Left renal cortex interstitium (tissue), 4 donors: ENCODE data around the gene SPTAN1. TPM values are rescaled to one million over a fixed set of nuclear protein-coding genes. Genes with fewer than 3 reads are reported as not detected.
"Not testable (repeated sequence)": the region's sequence is repeated elsewhere in the genome, so short reads cannot be mapped to it uniquely, and the experiment has no call there.

Source experiments
- DNase-seq, 4 donors: peaks; one replicate each; pipeline ENCODE4 v3.0.0-alpha.2; 2013; ENCODE audit warnings: low read depth in 4 of 4, low spot score in 2 of 4, missing footprints in 1 of 4
- polyA plus RNA-seq, 4 donors: library from polyadenylated mRNA; unstranded; fragments of 120-200 nt; gene quantifications; one replicate each; pipeline ENCODE4 v1.2.1, GENCODE V29; 2013; ENCODE audit not compliant: insufficient read length in 4 of 4

SPTAN1 gene
- polyA plus RNA-seq = 100 to 1,000 TPM; 286 to 440 (median 375) TPM

DNA sequence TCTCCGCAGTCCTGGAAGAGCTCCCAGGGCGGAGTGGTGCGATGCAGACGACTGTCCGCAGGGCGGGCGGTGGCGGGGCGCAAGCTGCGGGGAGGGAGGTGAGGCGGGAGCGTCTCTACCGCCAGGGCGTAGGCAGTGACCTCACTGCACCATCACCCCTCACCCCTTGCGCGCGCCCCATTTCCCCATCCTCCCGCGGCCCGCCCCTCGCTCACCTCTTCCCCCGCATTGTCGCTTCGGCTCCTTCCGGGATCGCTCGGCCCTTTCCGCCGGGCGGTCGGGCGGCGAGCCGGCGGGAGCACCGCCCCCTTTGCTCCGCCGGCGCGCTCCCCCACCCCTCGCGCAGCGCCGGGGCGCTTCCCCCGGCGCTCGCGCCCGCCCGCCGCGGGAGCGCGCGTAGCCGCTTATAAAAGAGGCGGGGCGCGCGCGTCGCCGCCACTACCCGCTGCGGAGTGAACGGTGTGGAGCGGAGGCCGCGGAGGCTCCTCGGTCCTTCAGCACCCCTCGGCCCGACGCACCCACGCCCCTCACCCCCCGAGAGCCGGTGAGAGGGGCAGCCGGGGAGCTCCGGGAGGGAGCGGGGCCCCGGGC is at the start of gene SPTAN1:
SPTAN1 (plus strand) TSS at position 435 of the 591 bp plus-strand sequence. CDS start 14,154 bp downstream, outside the sequence.
- DNase-seq = peak in 3 of 4 donors; percentile 60 to 84 (median 82)

DNA sequence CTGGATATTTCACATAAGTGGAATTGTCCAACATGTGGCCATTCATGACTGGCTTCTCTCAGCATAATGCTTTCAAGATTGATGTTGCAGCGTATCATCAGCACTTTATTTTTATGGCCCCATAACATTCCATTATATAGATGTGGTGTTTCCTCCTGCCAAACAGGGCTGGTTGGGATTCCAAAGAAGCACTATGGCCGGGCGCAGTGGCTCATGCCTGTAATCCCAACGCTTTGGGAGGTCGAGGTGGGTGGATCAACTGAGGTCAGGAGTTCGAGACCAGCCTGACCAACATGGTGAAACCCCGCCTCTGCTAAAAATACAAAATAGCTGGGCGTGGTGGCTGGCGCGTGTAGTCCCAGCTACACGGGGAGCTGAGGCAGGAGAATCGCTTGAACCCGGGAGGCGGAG is 49.0 kb upstream of the SPTAN1 start:
- not testable (repeated sequence) for DNase-seq

DNA sequence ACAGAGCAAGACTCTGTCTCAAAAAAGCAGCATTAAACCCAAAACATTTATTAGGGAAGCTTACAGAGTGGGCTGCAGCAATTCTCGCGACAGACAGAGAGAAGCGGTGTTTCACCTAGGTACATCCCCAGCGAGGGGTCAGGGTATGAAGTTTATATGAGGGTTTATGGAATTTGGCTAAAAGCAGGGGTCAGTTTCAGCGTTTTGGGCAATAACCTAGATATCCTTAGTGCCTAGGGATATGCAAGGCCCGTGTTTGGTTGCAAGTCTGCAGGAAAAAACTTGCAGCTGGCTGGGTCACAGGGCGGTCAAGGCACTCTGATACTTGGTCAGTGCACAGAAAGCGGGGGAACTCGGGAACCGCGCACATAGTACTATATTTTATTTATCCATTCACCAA is 48.5 kb upstream of the SPTAN1 start:
- peak in 1 of 4 donors; percentile 28 for DNase-seq

DNA sequence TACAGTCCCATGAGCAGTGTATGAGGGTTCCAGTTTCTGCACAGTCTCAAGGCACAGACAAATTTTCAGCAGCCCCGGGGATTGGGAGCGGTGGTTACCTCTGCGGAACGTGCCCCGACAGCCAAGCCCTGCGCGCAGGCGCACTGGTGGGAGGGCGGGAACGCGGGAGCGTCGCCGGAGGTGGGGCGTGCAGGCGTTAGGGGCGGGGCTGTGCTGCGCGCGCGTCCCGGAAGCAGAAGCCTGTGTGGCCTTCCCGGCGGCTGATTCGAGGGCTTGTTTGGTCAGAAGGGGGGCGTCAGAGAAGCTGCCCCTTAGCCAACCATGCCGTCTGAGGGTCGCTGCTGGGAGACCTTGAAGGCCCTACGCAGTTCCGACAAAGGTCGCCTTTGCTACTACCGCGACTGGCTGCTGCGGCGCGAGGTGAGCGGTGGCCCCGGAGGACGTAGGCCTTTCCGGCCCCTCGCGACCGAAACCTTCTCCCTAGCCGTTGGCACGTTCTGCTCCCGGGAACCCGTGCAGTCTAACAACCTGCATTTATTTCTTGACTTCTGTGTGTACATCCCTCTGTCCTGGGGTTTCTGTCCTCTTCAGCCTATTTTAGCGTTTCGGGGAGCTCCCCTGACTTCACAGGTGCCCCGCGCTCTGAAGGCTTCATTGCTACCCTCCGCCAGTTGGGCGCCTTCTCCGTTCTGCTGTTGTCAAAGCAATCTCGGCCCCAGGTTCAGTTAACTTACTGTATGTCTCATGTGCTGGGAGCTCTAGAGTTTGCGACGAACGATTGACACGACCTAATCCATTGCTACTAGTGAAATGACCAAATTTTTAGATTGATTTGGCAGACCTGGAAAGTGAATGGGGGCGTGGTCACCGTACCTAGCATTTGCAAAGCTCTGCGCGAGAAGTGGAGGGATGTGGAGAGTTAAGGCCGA is 47.6 kb upstream of the SPTAN1 start, which contains the start of gene GLE1:
GLE1 (plus strand) TSS at position 235 of the 929 bp plus-strand sequence; CDS start at position 322, 87 bp downstream.
- peak; percentile 67 to 90 (median 87) for DNase-seq

DNA sequence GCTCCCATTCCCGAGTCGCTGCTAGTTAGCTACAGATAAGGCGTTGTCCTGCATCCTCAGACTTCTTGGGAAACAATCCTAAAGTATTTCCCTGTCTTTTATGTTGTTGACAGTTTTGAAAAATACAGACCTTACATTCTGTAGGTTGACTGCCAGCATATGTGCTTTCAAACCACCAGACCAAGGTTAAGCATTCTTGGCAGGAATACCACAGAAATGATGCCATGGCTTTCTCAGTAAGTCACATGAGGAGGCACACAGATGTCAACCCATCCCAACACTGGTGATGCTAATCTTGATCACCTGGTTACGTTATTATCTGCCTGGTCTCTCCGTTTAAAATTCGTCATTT is 47.0 kb upstream of the SPTAN1 start:
- DNase-seq = no peak

DNA sequence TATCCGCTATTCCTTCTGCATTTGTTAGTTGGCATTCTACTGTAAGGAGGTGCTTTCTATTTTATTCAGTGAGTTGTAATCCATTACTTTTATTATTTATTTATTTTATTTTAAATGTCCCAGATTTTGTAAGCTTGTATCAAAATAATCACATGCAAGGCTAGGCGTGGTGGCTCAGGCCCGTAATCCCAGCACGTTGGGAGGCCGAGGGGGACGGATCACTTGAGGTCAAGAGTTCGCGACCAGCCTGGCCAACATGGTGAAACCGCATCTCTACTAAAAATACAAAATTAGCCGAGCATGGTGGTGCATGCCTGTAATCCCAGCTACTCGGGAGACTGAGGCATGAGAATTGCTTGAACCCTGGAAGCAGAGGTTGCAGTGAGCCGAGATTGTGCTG is 46.5 kb upstream of the SPTAN1 start:
- not testable (repeated sequence) for DNase-seq

DNA sequence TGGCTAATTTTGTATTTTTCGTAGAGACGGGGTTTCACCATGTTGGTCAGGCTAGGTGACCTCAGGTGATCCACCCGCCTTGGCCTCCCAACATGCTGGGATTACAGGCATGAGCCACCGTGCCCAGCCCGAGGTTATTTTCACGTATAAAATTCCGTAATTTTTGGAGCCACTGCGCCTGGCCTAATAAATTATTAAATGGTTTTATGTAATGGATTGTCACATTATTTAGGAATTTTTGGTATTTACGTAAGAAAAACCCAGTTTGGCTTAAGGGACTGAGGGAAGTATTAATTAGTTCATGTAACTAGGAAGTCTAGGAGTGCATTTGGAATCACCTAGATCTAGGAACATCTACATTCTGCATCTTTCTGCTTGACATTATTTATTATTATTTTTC is 39.6 kb upstream of the SPTAN1 start:
- DNase-seq = no peak

DNA sequence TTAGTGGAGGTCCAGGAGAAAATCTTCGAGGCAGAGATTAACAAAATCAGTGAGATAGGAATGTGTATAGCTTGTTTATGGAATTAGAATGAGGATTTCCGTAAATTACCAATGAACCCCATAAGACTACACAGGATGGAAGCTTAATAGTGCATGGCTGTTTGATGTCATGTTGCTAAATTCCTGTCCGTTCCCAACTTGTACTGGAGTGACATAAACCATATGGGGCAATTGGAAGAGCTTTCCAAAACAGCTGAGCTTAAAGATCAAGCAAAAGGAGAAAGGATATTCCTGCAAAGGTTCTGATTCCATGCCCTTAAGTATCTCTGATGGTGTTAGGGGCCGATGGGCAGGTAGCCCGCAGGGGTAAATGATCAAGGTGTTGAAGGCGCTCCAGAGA is 30.4 kb upstream of the SPTAN1 start:
- DNase-seq = peak in 2 of 4 donors; percentile 21

DNA sequence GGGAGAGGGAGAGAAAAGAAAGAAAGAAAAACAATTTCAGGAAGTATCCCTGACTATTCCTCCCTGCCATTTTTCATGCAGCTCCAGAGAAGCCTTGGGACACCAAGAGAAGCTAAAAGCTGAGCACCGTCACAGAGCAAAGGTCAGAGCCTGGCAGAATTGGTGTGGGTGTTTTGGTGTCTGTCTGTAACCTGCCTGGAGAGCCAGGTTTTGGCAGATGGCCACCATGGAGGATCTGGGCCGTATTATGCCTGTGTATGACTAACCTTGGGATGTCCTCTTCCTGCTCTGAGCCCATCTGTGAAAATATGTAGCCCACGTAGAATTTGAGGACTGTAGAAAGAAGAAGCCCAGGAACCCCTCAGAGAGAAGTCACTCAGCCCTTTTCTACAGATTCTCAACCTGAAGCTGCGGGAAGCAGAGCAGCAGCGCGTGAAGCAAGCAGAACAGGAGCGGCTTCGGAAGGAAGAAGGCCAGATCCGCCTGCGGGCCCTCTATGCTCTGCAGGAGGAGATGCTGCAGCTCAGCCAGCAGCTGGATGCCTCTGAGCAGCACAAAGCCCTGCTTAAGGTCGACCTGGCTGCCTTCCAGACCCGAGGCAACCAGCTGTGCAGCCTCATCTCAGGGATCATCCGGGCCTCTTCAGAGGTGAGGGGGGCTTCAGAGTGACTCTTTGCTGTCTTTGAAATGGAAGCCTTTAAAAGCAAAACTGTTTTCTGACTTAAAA is 29.0 kb upstream of the SPTAN1 start:
- peak in 3 of 4 donors; percentile 23 to 39 (median 26) for DNase-seq

DNA sequence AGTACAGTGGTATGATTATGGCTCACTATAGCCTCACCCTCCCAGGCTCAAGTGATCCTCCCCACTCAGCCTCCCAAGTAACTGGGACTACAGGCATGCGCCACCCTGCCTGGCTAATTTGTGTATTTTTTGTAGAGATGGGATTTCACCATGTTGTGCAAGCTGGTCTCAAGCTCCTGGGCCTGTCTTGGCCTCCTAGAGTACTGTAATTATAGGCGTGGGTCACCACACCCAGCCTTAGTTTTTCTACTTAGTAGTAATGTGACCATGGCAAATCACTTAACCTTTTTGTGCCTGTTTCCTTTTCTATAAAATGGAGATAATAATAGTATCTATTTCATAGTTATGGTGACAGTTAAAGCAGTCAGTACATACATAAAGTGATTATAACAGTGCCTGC is 25.7 kb upstream of the SPTAN1 start:
- DNase-seq = no peak

DNA sequence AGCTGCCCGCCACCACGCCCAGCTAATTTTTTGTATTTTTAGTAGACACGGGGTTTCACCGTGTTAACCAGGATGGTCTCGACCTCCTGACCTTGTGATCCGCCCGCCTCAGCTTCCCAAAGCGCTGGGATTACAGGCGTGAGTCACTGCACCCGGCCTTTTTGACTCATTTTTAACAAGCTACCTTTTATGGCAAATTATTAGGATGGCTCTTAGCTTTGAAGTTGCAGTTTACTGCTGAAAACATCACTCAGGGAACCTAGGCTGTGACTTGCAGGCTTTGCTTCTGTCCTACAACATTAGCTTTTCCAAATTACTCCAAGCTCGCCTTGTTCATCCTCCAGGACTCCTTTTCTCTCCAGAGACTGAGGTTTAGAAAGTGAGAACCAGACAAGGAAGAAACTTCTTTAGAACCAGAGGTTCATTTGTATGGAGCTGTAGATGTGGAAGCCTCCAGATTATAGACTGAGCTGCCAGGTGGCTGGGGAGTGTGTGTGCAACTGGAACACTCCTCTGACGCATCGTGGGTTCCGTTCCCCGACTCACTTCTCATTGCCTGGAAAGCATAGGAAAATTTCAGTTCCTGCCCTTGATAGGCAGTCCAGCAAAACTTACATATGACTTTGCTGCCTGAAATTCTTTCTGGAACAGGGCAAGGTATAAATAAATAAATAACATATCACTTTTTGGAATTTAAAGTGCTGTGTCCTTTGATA is 23.8 kb upstream of the SPTAN1 start:
- no peak for DNase-seq

DNA sequence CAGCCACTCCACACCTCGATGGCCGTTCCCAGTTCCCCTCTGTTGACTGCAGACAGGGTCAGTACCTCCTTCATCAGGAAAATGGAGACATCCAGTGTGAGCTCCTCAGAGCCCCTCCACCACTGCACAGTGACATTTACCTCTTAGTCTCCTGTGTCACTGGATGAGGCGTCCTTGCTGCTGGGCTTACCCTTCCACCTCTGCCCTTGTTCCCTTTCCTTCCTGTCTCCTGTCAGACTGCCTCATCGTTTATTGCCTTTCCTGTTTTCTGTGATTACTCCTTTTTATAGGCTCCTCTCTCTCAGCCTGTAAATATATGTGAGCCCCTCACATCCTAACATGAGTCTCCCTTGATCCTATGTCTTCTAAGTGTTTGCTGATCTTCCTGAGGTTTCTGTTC is 23.2 kb upstream of the SPTAN1 start:
- DNase-seq = no peak

DNA sequence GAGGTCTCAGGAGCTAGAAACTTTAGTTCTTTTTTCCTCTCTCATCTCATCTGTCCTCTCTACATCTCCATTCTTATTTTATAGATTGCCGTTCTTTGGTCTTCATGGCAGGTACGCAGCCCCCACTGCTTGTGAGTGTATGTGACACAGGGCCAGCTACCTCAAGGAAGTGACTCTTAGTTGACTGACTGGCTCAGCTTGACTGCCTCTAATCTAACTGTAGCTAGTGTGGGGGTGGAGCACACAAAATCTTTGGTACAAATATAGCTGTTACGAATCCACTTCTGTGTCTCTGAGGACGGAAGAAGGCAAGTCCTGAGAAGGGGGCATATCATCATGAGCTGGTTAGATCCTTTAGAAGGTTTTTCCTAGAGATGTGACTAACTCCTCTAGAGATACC is 19.8 kb upstream of the SPTAN1 start:
- DNase-seq = no peak

DNA sequence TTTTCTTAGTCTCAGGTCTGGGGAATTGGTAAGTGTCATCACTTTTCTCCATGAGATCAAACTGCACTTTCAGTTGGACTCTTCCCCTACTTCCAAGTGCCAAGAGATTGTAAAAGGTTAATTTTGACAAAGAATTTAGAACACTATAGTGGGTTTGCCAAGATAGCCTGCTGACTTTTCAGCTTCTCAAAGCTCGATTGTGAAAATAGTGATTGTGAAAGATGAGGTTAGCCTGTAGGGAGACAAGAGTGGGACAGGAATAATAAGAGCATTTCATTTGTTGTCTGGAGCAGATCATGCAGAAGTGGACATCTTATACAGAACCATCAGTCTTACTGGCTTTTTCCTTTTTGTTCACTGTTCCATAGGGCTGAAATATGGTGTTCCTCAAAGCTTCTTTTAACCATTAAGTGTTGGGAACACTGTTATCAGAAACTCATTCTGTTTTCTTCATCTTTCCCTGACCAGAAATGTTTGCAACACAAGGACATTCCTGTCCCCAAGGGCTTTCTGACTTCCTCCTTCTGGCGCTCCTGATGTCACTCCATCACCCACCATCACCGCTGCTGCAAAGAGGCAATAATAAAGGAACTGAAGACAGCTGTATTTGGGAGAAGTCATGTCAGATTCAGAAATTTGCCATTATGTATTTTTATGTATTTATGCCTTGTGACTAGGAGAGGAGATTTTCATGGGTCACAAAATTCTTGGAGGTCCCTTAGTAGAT is 11.6 kb upstream of the SPTAN1 start:
- DNase-seq = no peak

DNA sequence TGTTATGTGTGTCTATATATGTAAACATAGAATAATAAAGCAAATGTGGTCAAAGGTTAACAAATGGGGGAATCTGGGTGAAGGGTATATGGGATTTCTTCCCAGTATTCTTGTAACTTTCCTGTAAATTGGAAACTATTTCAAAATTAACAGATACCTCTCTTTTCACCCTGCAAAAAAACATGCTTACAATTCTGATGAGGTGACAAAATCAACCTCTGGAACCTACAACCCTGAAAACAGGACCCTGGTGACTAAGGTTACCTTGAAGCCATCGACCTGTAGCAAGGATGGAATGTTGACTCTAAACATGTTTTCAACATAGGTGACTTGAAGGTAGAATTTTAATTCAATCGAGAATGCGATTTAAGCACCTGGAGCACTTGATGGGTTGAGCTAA is 5.9 kb upstream of the SPTAN1 start:
- no peak for DNase-seq

DNA sequence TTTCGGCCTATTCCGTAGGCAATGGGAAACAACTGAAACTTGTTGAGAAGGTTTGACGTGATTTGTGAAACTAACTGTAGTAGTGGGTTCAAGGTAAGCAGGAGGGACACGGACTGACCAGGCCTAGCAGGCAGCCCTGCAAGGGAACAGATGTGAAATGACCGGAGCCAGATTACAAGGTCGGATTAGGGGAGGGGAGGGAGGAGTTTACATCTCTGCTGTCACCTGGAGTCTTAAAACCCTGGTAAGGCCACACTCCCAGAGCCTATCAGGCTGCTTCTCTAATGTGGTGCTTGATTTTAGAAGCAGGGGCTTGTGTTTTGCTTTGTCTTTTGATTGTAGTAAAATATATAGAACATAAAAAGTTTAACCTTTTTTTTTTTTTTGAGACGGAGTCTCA is 3.5 kb upstream of the SPTAN1 start:
- no peak for DNase-seq

DNA sequence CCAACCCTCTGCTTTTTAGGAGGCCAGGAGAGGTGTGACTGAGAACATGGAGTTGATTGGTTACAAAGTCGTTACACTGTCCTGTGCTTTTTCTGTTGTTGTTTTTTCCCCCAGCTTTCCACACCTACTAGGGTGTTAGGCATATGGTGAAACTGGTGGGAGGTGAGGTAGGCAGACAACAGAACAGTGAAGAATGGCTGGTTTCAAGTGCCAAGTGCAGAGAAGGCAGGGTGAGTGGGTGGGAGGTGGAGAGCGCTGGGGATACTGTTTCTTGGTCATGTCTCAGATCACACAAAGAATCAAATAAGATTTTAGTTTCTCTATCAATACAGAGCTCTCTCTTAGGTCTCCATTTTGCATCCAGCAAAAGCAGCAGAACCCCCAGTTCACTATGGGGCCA is 2.2 kb upstream of the SPTAN1 start:
- no peak for DNase-seq

DNA sequence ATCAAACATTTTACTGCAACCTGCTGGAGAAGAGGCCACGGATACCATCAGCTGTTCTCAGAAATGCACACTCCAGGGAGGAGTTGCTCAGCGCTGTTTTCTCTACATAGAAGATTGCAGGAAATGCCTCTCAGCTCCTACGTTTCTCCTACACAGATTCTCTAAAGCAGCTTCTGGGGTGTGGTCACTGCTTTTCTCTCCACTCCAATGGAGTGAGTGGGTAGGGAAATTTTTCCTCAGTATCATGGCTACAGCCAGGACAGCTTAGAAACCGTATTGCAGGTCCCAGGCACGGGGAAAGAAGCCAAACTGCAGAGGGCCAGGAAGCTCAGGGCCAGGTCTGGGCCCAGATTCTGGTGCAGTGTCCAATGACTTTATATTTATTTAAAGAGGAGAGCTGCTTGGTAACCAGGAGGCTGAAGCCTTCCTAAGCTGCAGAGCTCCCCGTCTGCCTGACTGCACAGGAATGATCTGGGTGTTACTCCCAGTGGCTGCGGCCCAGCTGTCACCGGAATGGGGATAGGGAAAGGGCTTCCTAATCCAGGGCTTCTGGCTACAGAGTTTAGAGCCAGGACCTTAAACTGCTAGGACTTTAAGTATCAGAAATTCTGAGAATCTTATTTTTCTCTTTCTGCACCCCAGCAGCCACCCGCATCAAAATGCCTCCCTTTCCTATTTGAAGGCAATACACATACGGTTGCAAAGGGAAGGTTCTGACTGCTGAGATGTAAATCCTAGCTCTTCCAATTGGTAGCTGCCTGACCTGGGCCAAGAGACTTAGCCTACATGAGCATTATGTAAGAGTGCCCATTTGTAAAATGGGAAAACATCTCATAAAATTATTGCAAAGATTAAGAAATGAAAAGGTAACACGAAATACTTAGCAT is 1.4 kb upstream of the SPTAN1 start:
- peak in 1 of 4 donors; percentile 7 for DNase-seq

DNA sequence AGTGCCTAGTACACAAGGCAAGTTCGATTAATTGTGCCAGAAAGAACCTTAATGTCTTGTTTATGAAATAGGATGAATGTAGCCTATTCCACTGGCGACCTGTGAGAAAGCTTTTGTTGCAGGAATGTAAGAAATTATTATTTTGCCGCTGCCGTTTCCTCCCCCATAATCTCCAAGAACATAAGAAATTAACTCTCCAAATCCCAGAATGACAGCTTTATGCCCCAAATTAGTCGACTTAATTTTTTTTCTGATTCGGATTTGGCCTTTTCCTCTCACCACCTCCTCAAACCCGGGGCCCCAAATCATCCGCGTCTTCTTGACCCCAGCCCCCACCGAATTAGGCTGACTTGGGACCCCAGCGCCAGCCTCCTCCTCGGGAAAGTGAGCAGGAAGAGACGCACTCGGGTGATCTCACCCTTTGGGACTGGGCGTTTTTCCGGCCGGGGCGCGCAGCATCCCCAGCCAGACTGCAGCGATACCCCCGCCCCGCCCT is 682 bp upstream of the SPTAN1 start:
- DNase-seq = peak in 1 of 4 donors; percentile 9
